ENCODE results near the gene PPRC1.

- TF ChIP-seq CTCF (IDR thresholded peaks at IDR 0.05; ENCODE audit: low read depth, low read length, missing input control) (no peak), ZBTB33 (IDR thresholded peaks at IDR 0.05) (no peak), MAX (IDR thresholded peaks at IDR 0.05) (no peak), TAF1 (conservative IDR thresholded peaks at IDR 0.05) (no peak), GABPA (IDR thresholded peaks at IDR 0.05 in 1 of 2, conservative IDR thresholded peaks at IDR 0.05 in 1 of 2) (no peak), SP1 (IDR thresholded peaks at IDR 0.05) (no peak), RAD21 (IDR thresholded peaks at IDR 0.05) (no peak), REST (IDR thresholded peaks at IDR 0.05) (no peak), JUND (IDR thresholded peaks at IDR 0.05) (no peak), ATF3 (IDR thresholded peaks at IDR 0.05) (no peak), YY1 (IDR thresholded peaks at IDR 0.05) (no peak), EGR1 (IDR thresholded peaks at IDR 0.05; ENCODE audit: low read depth in 2 of 2) (no peak), FOXA1 (IDR thresholded peaks at IDR 0.05) (no peak), HNF4A (conservative IDR thresholded peaks at IDR 0.05) (no peak)
Measured at GRCh38 chr10:102083541-102083940, 49.3 kb upstream of the PPRC1 start.
